ENCODE measurements around the gene GALR3. TPM values are rescaled to one million over a fixed set of nuclear protein-coding genes. Genes with fewer than 3 reads are reported as not detected.

The GALR3 gene
- total and polyA plus RNA-seq, 3 experiments from 2014 or later: not detected

- H3K27ac ChIP-seq (ENCODE audit: low read depth, low read length): no peak overlapping the region
- POLR2A ChIA-PET: no interaction called here
- Mint-ChIP-seq H3K4me1 (peaks cover 9 to 18% (median 12%) of the 10 kb centered on the region in 3 donors), H3K27me3 (peaks cover 36 to 40% of the 10 kb centered on the region in 2 donors), H3K9me3 (no peaks in the 10 kb centered on the region), H3K4me3 (no peak overlapping the region), H3K27ac (no peak overlapping the region), H3K36me3 (no peaks in the 10 kb centered on the region)
- CTCF ChIA-PET: interaction anchor here (7.3 kb wide), 1 partner anchor 50 kb away, joined by 140 read pairs; no protein-coding TSS in a partner anchor
- peaks cover 14% of the 10 kb centered on the region for H3K4me1 ChIP-seq (ENCODE audit: insufficient read depth, low read length)
- no peaks in the 10 kb centered on the region for H3K9me3 ChIP-seq (ENCODE audit: low read length)
- peaks cover 17% of the 10 kb centered on the region for H3K27me3 ChIP-seq (ENCODE audit: insufficient read depth, low read length, poor library complexity, severe bottlenecking)
- H3K4me3 ChIP-seq (ENCODE audit: low read length): no peak overlapping the region
- no peak for DNase-seq
- no peaks in the 10 kb centered on the region for H3K36me3 ChIP-seq (ENCODE audit: insufficient read depth, low read length)
Observed at GRCh38 chr22:37812869-37813678, 10.1 kb upstream of the GALR3 start.

- H3K36me3 ChIP-seq (ENCODE audit: insufficient read depth, low read length): no peaks in the 10 kb centered on the region
- Mint-ChIP-seq H3K4me3 (no peak overlapping the region), H3K9me3 (no peaks in the 10 kb centered on the region), H3K4me1 (peaks cover 8 to 19% (median 15%) of the 10 kb centered on the region in 3 donors), H3K36me3 (no peaks in the 10 kb centered on the region), H3K27ac (no peak overlapping the region), H3K27me3 (peaks cover 25 to 29% of the 10 kb centered on the region in 2 donors)
- no peaks in the 10 kb centered on the region for H3K27me3 ChIP-seq (ENCODE audit: insufficient read depth, low read length, poor library complexity, severe bottlenecking)
- H3K4me1 ChIP-seq (ENCODE audit: insufficient read depth, low read length): peaks cover 18% of the 10 kb centered on the region
- no peak overlapping the region for H3K4me3 ChIP-seq (ENCODE audit: low read length)
- ChIA-PET CTCF (interaction anchor here (1.3 to 7.3 kb wide), 2 partner anchors 8 to 47 kb away, joined by 7 to 140 read pairs; partner anchors contain the start of gene GCAT), POLR2A (no interaction called here)
- DNase-seq: no peak
- no peaks in the 10 kb centered on the region for H3K9me3 ChIP-seq (ENCODE audit: low read length)
- no peak overlapping the region for H3K27ac ChIP-seq (ENCODE audit: low read depth, low read length)
Observed at GRCh38 chr22:37815593-37815992, 7.6 kb upstream of the GALR3 start.

DNA sequence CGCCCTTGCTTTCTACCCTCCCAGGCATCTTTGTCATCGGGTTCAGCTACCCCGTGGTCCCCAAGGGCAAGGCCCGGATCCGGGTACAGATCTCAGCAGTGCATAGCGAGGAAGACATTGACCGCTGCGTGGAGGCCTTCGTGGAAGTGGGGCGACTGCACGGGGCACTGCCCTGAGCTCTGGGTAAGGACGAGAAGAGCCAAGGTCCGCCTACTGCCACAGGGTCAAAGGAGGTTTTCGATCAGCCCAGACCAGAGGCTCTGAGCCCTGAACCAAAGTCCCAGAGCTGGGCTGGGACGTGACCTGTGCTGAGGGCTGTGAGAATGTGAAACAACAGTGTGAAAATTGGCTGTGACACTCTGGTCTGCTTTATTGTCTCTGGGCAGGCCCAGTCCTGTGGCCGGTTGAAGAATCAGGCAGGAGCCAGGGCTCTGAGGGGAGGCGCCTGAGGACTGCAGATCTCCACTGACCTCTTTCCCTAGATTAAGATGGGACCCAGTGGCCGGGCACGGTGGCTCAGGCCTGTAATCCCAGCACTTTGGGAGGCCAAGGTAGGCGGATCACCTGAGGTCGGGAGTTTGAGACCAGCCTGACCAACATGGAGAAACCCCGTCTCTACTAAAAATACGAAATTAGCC, 6.5 kb upstream of the GALR3 start:
- peaks cover 8 to 19% (median 15%) of the 10 kb centered on the region in 3 donors for H3K4me1 Mint-ChIP-seq
- H3K9me3 ChIP-seq (ENCODE audit: low read length): no peaks in the 10 kb centered on the region
- H3K27ac Mint-ChIP-seq: no peak overlapping the region
- peak overlapping the region in 1 of 7 donors; percentile 36 for H3K4me3 Mint-ChIP-seq
- H3K27me3 ChIP-seq (ENCODE audit: insufficient read depth, low read length, poor library complexity, severe bottlenecking): no peaks in the 10 kb centered on the region
- H3K36me3 Mint-ChIP-seq: no peaks in the 10 kb centered on the region
- H3K36me3 ChIP-seq (ENCODE audit: insufficient read depth, low read length): no peaks in the 10 kb centered on the region
- H3K9me3 Mint-ChIP-seq: no peaks in the 10 kb centered on the region
- no peak overlapping the region for H3K27ac ChIP-seq (ENCODE audit: low read depth, low read length)
- ChIA-PET CTCF (interaction anchor here (0.7 to 7.3 kb wide), 18 partner anchors 8 to 160 kb away, joined by 3 to 140 read pairs (median 6); partner anchors contain the start of genes ANKRD54, GCAT and MICALL1), POLR2A (no interaction called here)
- peaks cover 18% of the 10 kb centered on the region for H3K4me1 ChIP-seq (ENCODE audit: insufficient read depth, low read length)
- DNase-seq: no peak
- peaks cover 26 to 28% of the 10 kb centered on the region in 2 donors for H3K27me3 Mint-ChIP-seq
- H3K4me3 ChIP-seq (ENCODE audit: low read length): no peak overlapping the region

GRCh38 chr22:37817705-37818408, 5.3 kb upstream of the GALR3 start:
- H3K4me3 ChIP-seq (ENCODE audit: low read length): peak overlapping the region; percentile 55

DNA sequence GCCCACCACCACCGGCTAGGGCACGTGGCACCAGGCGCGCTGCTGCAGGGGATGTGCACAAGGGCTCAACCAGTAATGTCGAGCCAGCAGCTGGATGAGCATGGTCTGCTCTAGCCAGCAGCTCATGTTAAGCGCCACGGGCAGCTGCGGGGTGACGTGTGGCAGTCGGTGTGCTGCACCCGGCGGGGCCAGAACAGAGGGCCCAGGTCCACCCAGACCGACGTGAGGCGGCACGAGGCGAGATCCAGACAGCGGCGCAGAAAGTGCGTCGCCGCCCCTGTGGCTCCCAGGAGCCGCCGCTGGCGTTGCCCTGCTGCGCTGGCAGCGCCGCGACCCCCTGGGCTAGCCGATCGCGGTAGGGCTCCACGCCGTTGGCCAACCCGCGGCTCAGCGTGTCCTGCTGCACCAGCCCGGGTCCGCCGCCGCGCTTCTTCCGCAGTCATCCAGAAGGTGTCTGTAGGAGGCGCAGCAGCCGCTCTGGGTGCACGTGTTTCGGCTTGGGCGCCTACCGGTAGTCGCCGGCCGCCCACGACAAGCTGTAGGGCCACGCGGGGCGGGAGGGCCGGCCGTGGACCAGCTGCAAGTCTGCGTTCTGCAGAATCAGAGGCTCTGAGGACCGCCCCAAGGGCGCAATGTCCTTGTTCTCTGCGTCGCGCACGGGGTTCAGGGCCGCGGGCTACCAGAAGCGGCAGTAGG, 4.6 kb upstream of the GALR3 start:
- Mint-ChIP-seq H3K4me1 (peaks cover 8 to 19% (median 15%) of the 10 kb centered on the region in 3 donors), H3K4me3 (peak overlapping the region in 6 of 7 donors; percentile 56 to 73 (median 62)), H3K9me3 (no peaks in the 10 kb centered on the region), H3K27ac (no peak overlapping the region), H3K36me3 (no peaks in the 10 kb centered on the region), H3K27me3 (peaks cover 17 to 23% of the 10 kb centered on the region in 2 donors)
- H3K9me3 ChIP-seq (ENCODE audit: low read length): no peaks in the 10 kb centered on the region
- ChIA-PET POLR2A (interaction anchor here (0.5 to 0.6 kb wide), 2 partner anchors 44 to 175 kb away, joined by 4 read pairs; no protein-coding TSS in a partner anchor), CTCF (interaction anchor here (0.7 to 7.3 kb wide), 27 partner anchors 9 to 234 kb away, joined by 3 to 140 read pairs (median 5); partner anchors contain the start of genes ANKRD54, C22orf23, GCAT and POLR2F)
- no peak overlapping the region for H3K27ac ChIP-seq (ENCODE audit: low read depth, low read length)
- H3K36me3 ChIP-seq (ENCODE audit: insufficient read depth, low read length): no peaks in the 10 kb centered on the region
- peak overlapping the region; percentile 55 for H3K4me3 ChIP-seq (ENCODE audit: low read length)
- no peaks in the 10 kb centered on the region for H3K27me3 ChIP-seq (ENCODE audit: insufficient read depth, low read length, poor library complexity, severe bottlenecking)
- H3K4me1 ChIP-seq (ENCODE audit: insufficient read depth, low read length): peaks cover 18% of the 10 kb centered on the region
- peak; percentile 50 to 74 (median 53) for DNase-seq

More at GRCh38 chr22:37817705-37818408, 5.3 kb upstream of the GALR3 start:
- CTCF ChIA-PET: interaction anchor here (0.7 to 7.3 kb wide), 34 partner anchors 10 to 234 kb away, joined by 3 to 140 read pairs (median 4); partner anchors contain the start of genes ANKRD54, C22orf23, GCAT and MICALL1
- Histone ChIP-seq H3K4me1 (ENCODE audit: insufficient read depth, low read length) (peaks cover 18% of the 10 kb centered on the region), H3K36me3 (ENCODE audit: insufficient read depth, low read length) (no peaks in the 10 kb centered on the region), H3K27ac (ENCODE audit: low read depth, low read length) (no peak overlapping the region), H3K27me3 (ENCODE audit: insufficient read depth, low read length, poor library complexity, severe bottlenecking) (no peaks in the 10 kb centered on the region), H3K9me3 (ENCODE audit: low read length) (no peaks in the 10 kb centered on the region)
- H3K9me3 Mint-ChIP-seq: no peaks in the 10 kb centered on the region
- H3K27me3 Mint-ChIP-seq: peaks cover 17 to 25% of the 10 kb centered on the region in 2 donors
- DNase-seq: peak; percentile 67 to 81 (median 74)
- H3K36me3 Mint-ChIP-seq: no peaks in the 10 kb centered on the region
- POLR2A ChIA-PET: interaction anchor here (0.5 to 0.6 kb wide), 2 partner anchors 175 to 661 kb away, joined by 3 to 4 read pairs; no protein-coding TSS in a partner anchor
- peaks cover 8 to 19% (median 15%) of the 10 kb centered on the region in 3 donors for H3K4me1 Mint-ChIP-seq
- H3K4me3 Mint-ChIP-seq: peak overlapping the region in 4 of 7 donors; percentile 29 to 59 (median 38)
- H3K27ac Mint-ChIP-seq: no peak overlapping the region

GRCh38 chr22:37819105-37819433, 4.1 kb upstream of the GALR3 start:
- Histone ChIP-seq H3K27ac (ENCODE audit: low read depth, low read length) (no peak overlapping the region), H3K27me3 (ENCODE audit: insufficient read depth, low read length, poor library complexity, severe bottlenecking) (no peaks in the 10 kb centered on the region), H3K4me3 (ENCODE audit: low read length) (no peak overlapping the region), H3K4me1 (ENCODE audit: insufficient read depth, low read length) (peaks cover 18% of the 10 kb centered on the region), H3K36me3 (ENCODE audit: insufficient read depth, low read length) (no peaks in the 10 kb centered on the region), H3K9me3 (ENCODE audit: low read length) (no peaks in the 10 kb centered on the region)
- ChIA-PET POLR2A (interaction anchor here (0.5 kb wide), 1 partner anchor 44 kb away, joined by 4 read pairs; no protein-coding TSS in a partner anchor), CTCF (interaction anchor here (1.1 to 7.3 kb wide), 16 partner anchors 11 to 233 kb away, joined by 3 to 140 read pairs (median 5); partner anchors contain the start of genes ANKRD54 and GCAT)
- no peaks in the 10 kb centered on the region for H3K36me3 Mint-ChIP-seq
- peaks cover 8 to 19% (median 15%) of the 10 kb centered on the region in 3 donors for H3K4me1 Mint-ChIP-seq
- H3K9me3 Mint-ChIP-seq: no peaks in the 10 kb centered on the region
- H3K27me3 Mint-ChIP-seq: peaks cover 13 to 23% of the 10 kb centered on the region in 2 donors
- DNase-seq: no peak
- H3K4me3 Mint-ChIP-seq: peak overlapping the region in 6 of 7 donors; percentile 41 to 83 (median 66)
- H3K27ac Mint-ChIP-seq: no peak overlapping the region

GRCh38 chr22:37820350-37820749, 2.8 kb upstream of the GALR3 start:
- peak overlapping the region in 3 of 7 donors; percentile 10 to 74 (median 39) for H3K4me3 Mint-ChIP-seq
- H3K4me1 ChIP-seq (ENCODE audit: insufficient read depth, low read length): peaks cover 18% of the 10 kb centered on the region
- H3K36me3 ChIP-seq (ENCODE audit: insufficient read depth, low read length): no peaks in the 10 kb centered on the region
- no peaks in the 10 kb centered on the region for H3K9me3 ChIP-seq (ENCODE audit: low read length)
- H3K4me1 Mint-ChIP-seq: peaks cover 11 to 19% (median 15%) of the 10 kb centered on the region in 3 donors
- CTCF ChIA-PET: interaction anchor here (7.3 kb wide), 1 partner anchor 42 kb away, joined by 140 read pairs; no protein-coding TSS in a partner anchor
- H3K27me3 Mint-ChIP-seq: peaks cover 13 to 23% of the 10 kb centered on the region in 2 donors
- DNase-seq: no peak
- H3K27ac Mint-ChIP-seq: no peak overlapping the region
- POLR2A ChIA-PET: interaction anchor here (0.7 kb wide), 1 partner anchor 13 kb away, joined by 12 read pairs; no protein-coding TSS in a partner anchor
- H3K9me3 Mint-ChIP-seq: no peaks in the 10 kb centered on the region
- H3K27me3 ChIP-seq (ENCODE audit: insufficient read depth, low read length, poor library complexity, severe bottlenecking): no peaks in the 10 kb centered on the region
- H3K4me3 ChIP-seq (ENCODE audit: low read length): no peak overlapping the region
- no peaks in the 10 kb centered on the region for H3K36me3 Mint-ChIP-seq
- H3K27ac ChIP-seq (ENCODE audit: low read depth, low read length): no peak overlapping the region

Data from CD8-positive, alpha-beta memory T cell (primary cell).